Measurements from ENCODE around the gene ZSCAN9. TPM values are rescaled to one million over a fixed set of nuclear protein-coding genes. Genes with fewer than 3 reads are reported as not detected.
A peak's percentile ranks its signal among the peaks of the same experiment; 100 is the strongest.

ZSCAN9 gene
- total RNA-seq, 1 donor from 2014 or later = 12.1 TPM

DNA sequence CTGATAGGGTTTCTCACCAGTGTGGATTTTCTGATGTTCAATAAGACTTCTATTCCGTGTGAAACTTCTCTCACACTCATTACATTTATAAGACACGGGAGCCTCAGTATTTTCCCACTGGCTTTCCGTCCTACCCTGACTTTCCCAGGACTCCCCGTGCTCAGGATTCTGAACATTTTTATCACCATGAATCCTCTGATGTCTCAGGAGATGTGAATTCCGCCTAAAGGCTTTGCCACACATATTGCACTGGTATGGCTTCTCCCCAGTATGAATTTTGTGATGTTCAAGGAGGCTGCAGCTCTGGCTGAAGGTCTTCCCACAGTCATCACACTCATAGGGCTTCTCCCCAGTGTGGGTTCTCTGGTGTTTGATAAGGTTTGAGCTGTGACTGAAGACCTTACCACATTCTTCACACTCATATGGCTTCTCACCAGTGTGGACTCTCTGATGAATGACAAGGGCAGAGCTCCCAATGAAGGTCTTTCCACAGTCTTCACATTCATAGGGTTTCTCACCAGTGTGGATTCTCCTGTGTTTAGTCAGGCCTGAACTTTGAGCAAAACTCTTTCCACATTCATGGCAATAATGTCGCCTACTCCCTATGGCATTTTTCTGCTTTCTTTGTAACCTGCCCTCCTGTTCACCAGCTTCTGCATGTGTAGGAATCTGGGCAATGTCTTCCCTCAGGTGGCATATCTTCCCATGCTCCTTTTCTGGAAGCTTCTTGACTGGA, 20.3 kb downstream of the ZSCAN9 start:
- DNase-seq (ENCODE audit: low read depth) (no peak), FAIRE-seq (peak; percentile 86)
- no peaks in the 10 kb centered on the region for H3K27me3 ChIP-seq (ENCODE audit: control insufficient read depth, insufficient read depth, low read length)
- TF ChIP-seq, protein P1, sequence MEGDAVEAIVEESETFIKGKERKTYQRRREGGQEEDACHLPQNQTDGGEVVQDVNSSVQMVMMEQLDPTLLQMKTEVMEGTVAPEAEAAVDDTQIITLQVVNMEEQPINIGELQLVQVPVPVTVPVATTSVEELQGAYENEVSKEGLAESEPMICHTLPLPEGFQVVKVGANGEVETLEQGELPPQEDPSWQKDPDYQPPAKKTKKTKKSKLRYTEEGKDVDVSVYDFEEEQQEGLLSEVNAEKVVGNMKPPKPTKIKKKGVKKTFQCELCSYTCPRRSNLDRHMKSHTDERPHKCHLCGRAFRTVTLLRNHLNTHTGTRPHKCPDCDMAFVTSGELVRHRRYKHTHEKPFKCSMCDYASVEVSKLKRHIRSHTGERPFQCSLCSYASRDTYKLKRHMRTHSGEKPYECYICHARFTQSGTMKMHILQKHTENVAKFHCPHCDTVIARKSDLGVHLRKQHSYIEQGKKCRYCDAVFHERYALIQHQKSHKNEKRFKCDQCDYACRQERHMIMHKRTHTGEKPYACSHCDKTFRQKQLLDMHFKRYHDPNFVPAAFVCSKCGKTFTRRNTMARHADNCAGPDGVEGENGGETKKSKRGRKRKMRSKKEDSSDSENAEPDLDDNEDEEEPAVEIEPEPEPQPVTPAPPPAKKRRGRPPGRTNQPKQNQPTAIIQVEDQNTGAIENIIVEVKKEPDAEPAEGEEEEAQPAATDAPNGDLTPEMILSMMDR (IDR thresholded peaks at IDR 0.05; ENCODE audit: insufficient read depth, low read length, severe bottlenecking) = no peak
- H3K36me3 ChIP-seq (ENCODE audit: control insufficient read depth, insufficient read depth, low read length) = peaks cover 9% of the 10 kb centered on the region
- no peak overlapping the region for H3K4me3 ChIP-seq (ENCODE audit: low read depth, low read length)

GRCh38 chr6:28248916-28249315, 23.8 kb downstream of the ZSCAN9 start:
- no peak for DNase-seq (ENCODE audit: low read depth)
- Histone ChIP-seq H3K27me3 (ENCODE audit: control insufficient read depth, insufficient read depth, low read length) (no peaks in the 10 kb centered on the region), H3K4me3 (ENCODE audit: low read depth, low read length) (no peak overlapping the region), H3K36me3 (ENCODE audit: control insufficient read depth, insufficient read depth, low read length) (peaks cover 9% of the 10 kb centered on the region)
- no peak for FAIRE-seq
- TF ChIP-seq, protein P1 (IDR thresholded peaks at IDR 0.05; ENCODE audit: insufficient read depth, low read length, severe bottlenecking) = no peak

- FAIRE-seq (no peak), DNase-seq (ENCODE audit: low read depth) (no peak)
- Histone ChIP-seq H3K36me3 (ENCODE audit: control insufficient read depth, insufficient read depth, low read length) (peaks cover 7% of the 10 kb centered on the region), H3K27me3 (ENCODE audit: control insufficient read depth, insufficient read depth, low read length) (no peaks in the 10 kb centered on the region), H3K4me3 (ENCODE audit: low read depth, low read length) (no peak overlapping the region)
- TF ChIP-seq, protein P1 (IDR thresholded peaks at IDR 0.05; ENCODE audit: insufficient read depth, low read length, severe bottlenecking) = no peak
Observed at GRCh38 chr6:28250747-28251146, 25.7 kb downstream of the ZSCAN9 start.

DNA sequence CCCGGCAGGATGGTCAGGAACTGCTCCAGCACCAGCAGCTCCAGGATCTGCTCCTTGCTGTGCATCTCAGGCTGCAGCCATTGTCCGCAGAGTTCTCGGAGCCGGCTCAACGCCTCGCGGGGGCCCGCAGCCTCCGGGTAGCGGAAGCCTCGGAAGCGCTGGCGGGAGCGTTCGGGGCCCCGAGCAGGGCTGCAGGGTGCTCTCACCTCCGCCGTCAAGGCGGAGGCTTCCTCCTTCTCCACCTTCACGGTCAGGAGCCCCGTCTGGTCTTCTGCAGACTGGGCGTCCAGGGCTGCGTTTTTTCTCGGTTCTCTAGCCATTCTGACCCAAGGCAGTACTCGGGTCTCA, 26.6 kb downstream of the ZSCAN9 start:
- Histone ChIP-seq H3K27me3 (ENCODE audit: control insufficient read depth, insufficient read depth, low read length) (no peaks in the 10 kb centered on the region), H3K4me3 (ENCODE audit: low read depth, low read length) (peak overlapping the region; percentile 90), H3K36me3 (ENCODE audit: control insufficient read depth, insufficient read depth, low read length) (no peaks in the 10 kb centered on the region)
- FAIRE-seq = no peak
- no peak for DNase-seq (ENCODE audit: low read depth)
- TF ChIP-seq, protein P1 (IDR thresholded peaks at IDR 0.05; ENCODE audit: insufficient read depth, low read length, severe bottlenecking) = no peak

DNA sequence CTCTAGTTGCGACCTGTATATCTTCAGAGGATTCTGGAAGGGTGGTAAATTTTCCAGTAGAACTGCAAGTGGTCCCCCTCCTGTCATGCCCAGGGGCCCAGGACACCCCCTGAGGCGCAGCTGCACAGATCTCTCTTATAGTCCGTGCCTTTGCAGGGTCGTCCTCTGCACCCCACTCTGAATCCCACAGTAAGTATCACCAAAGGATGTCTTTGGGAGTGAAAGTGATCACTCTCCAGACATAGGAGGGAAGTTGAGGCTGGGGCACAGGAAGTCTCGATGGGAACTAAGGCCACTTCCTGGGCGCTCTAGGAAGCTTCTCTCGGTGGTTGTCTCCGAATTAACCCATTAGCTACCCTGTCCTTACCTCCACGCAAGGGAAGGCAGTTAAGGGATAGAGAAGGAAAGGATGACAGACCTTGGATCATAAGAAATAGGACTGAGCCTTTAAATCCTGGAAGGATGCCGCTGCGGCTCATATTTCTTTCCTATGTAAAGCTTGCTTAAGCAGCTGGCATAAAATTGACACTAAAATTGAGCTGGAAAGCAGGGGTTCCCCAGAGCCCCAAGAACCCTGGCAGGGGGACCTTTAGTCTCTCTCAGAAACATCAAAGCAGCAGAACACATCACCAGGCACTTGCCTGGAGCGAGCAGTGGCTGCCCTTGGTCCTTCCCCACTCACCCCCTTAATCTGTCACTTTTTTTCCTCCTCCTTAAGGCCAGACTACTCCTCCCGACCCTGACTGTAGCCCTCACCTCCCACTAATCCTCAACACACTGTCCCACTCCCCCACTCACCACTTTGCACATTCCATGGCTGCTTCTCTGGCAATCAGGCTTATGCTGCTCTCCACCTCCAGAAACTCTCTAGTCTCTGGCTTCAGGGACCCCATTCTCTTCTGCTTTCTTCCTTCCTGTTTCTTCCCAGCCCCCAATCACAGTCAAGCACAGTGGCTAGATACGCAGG, 27.2 kb downstream of the ZSCAN9 start, which contains the start of gene ZKSCAN4:
Gene ZKSCAN4, minus strand, starts transcription at position 261 of the 967 bp plus-strand sequence. CDS start 289 bp downstream, outside the sequence.
- DNase-seq (ENCODE audit: low read depth) (peak; percentile 78), FAIRE-seq (no peak)
- TF ChIP-seq, protein P1 (IDR thresholded peaks at IDR 0.05; ENCODE audit: insufficient read depth, low read length, severe bottlenecking) = no peak
- H3K36me3 ChIP-seq (ENCODE audit: control insufficient read depth, insufficient read depth, low read length) = no peaks in the 10 kb centered on the region
- no peaks in the 10 kb centered on the region for H3K27me3 ChIP-seq (ENCODE audit: control insufficient read depth, insufficient read depth, low read length)
- H3K4me3 ChIP-seq (ENCODE audit: low read depth, low read length) = peak within 1 kb of the TSS; percentile 90
